ENCODE data around the gene TMCO1.
"Not testable (repeated sequence)": the region's sequence is repeated elsewhere in the genome, so short reads cannot be mapped to it uniquely, and the experiment has no call there.

The TMCO1 gene, protein sequence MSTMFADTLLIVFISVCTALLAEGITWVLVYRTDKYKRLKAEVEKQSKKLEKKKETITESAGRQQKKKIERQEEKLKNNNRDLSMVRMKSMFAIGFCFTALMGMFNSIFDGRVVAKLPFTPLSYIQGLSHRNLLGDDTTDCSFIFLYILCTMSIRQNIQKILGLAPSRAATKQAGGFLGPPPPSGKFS

DNA sequence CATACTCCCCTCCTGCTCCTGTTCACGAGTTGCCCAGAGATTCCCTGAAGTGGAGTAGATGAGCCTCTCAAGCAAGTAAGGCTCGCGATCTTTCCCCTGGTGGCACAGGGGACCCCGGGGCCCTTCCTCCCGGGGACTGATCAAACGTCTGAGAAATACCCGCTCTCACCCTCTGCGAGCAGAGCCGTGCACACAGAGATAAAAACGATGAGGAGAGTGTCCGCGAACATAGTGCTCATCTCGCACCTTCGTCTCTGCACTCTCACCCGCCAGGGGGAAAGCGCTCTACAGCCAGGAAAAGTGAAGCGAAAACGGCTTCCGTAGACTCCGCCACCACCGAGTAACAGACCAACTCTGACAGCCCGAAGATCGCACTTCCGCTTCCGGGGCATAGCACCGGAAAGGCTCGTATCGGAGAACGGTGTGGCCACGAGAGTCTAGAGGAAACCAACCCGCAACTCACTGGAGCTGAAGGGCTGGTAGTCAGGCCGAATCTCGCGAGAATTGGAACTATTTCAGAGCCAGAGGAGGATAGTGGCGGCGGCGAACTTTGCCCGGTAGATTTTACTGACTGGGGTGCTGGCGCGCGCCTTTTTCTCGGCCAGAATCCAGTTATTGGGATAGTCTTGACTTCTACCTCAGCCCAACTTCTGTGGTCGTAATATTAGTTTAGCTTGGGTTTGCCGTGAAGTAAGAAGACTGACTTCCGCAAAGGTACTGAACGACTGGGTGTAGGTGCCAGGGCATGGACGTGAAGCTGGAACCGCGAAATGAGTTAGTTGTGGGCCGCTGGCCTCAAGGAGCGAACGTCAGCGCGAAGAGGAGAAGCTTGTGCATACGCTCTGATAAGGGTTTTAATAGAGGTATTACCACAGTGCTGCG is at the start of gene TMCO1:
TSS of gene TMCO1 (minus strand) at position 356 of the 882 bp plus-strand sequence. CDS start at position 239, 117 bp downstream.
- in situ Hi-C loops (cut with MboI; ENCODE audit: low sequenced_read_pairs): no loop called here

DNA sequence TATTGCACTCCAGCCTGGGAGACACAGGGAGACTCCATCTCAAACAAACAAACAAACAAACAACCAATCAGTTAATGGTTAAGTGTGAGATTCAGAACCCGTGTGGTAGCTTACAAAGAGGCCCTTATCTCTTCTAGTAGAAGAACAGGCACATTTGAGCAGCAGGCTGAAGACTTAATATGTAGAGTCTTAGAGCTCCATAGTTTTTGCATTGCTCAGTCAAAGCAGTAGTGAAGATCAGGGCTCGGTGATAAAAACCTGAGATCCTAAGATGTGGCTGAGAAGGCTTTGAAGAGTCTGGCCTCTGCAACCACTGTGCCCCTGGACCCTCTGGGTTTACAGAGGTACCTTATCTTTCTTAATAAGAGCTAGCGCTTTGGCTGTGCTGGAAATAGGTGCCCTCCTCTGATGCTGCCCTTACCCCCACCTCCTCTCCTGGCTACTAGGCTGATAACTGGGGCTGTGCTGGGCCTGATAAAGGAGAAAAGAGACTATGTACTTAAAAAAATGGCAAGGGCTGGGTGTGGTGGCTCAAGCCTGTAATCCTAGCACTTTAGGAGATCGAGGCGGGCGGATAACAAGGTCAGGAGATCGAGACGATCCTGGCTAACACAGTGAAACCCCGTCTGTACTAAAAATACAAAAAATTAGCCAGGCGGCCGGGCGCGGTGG is 48.3 kb upstream of the TMCO1 start:
- in situ Hi-C loops (cut with MboI; ENCODE audit: low sequenced_read_pairs): no loop called here

GRCh38 chr1:165816157-165816556 is 47.5 kb upstream of the TMCO1 start:
- in situ Hi-C loops (cut with MboI; ENCODE audit: low sequenced_read_pairs): no loop called here

GRCh38 chr1:165815725-165816124 is 47.1 kb upstream of the TMCO1 start:
- in situ Hi-C loops (cut with MboI; ENCODE audit: low sequenced_read_pairs): no loop called here

- in situ Hi-C loops (cut with MboI; ENCODE audit: low sequenced_read_pairs): no loop called here
Measured at GRCh38 chr1:165807613-165808012, 38.9 kb upstream of the TMCO1 start.

DNA sequence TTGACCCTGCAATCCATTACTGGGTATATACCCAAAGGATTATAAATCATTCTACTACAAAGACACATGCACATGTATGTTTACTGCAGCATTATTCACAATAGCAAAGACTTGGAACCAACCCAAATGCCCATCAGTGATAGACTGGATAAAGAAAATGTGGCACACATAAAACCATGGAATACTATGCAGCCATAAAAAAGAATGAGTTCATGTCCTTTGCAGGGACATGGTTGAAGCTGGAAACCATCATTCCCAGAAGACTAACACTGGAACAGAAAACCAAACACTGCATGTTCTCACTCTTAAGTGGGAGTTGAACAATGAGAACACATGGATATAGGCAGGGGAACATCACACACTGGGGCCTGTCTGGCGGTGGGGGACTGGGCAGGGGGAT is 35.8 kb upstream of the TMCO1 start:
- in situ Hi-C loops (cut with MboI; ENCODE audit: low sequenced_read_pairs): not testable (repeated sequence)

DNA sequence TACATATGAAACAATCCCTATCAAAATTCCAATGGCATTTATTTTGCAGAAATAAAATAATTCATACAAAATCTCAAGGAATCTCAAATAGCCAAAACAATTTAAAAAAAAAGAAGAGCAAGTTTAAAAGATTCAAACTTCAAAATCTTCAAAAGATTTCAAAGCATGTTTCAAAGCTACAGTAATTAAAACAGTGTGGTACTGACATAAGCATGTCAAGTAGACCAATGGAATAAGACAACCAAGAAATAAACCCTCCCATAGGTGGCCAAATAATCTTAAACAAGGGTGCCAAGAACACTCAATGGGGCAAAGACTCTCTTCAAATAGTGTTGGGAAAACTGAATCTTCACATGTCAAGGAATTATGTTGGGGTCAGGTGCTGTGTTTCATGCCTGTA is 30.7 kb upstream of the TMCO1 start:
- in situ Hi-C loops (cut with MboI; ENCODE audit: low sequenced_read_pairs): no loop called here

DNA sequence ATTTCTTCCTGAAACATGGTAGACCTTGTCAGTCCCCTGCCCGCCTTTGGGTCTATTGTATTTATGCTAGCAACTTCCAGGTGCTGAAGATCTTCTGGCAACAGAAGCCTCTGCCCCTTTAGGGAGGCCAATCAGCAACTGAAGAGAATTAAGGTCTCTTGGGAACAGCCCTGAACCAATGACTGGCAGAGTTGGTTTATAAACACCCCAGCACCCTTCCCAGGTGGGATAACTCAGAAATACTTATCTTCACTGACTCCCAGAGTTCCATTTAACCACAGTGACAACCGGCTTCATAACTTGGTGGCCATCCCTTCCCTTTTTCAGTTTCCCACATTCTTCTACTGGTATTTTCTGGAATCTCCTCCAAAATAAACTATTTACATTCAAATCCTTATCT is 27.2 kb upstream of the TMCO1 start:
- in situ Hi-C loops (cut with MboI; ENCODE audit: low sequenced_read_pairs): no loop called here

DNA sequence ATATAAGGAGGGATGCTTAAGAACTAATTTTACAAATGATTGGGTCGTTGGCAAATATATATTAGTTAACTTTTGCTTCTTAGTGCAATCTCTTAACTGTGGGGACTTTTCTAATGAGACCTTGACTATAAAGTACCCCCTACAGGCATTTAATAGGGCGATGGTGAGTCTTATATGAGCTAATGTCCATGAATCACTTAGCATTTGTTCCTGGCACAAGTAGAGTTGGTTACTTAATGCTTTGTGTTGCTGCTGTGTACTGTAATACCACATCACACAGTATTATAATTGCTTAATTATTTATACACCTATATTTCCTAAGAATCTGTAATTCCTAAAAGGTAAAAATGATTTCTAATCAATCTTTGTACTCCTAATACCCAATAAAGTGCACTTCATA is 25.3 kb upstream of the TMCO1 start:
- in situ Hi-C loops (cut with MboI; ENCODE audit: low sequenced_read_pairs): no loop called here

- in situ Hi-C loops (cut with MboI; ENCODE audit: low sequenced_read_pairs): no loop called here
Measured at GRCh38 chr1:165787741-165788140, 19.1 kb upstream of the TMCO1 start.

DNA sequence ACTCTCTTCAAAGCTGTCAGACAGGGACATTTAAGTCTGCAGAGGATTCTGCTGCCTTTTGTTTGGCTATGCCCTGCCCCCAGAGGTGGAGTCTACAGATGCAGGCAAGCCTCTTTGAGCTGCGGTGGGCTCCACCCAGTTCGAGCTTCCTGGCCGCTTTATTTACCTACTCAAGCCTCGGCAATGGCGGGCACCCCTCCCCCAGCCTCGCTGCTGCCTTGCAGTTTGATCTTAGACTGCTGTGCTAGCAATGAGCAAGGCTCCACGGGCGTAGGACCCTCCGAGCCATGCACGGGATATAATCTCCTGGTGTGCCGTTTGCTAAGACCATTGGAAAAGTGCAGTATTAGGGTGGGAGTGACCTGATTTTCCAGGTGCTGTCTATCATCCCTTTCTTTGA is 14.9 kb upstream of the TMCO1 start:
- in situ Hi-C loops (cut with MboI; ENCODE audit: low sequenced_read_pairs): not testable (repeated sequence)

- in situ Hi-C loops (cut with MboI; ENCODE audit: low sequenced_read_pairs): not testable (repeated sequence)
Measured at GRCh38 chr1:165778197-165778596, 9.5 kb upstream of the TMCO1 start.

GRCh38 chr1:165773324-165773965 is 4.8 kb upstream of the TMCO1 start:
- in situ Hi-C loops (cut with MboI; ENCODE audit: low sequenced_read_pairs): no loop called here

DNA sequence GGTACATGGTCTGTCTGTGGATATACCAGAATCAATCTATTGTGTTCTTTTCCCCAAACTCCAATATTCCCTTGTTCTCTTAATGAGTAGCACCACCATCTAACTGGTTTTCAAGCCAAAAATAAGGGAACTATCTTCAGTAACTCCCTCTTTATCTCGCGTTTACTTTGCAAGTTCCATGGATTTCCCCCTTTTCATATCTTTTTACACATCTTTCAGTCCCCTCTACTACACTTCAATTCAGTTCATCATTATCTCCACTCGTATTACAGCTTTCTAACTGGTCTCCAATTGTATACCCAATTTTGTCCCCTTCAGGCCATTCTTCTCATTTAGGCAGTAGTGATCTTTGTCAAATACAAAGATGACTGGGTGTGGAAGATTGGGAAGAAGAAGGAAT is 4.1 kb upstream of the TMCO1 start:
- in situ Hi-C loops (cut with MboI; ENCODE audit: low sequenced_read_pairs): no loop called here

- in situ Hi-C loops (cut with MboI; ENCODE audit: low sequenced_read_pairs): no loop called here
Measured at GRCh38 chr1:165764277-165764676, 4.4 kb downstream of the TMCO1 start.

DNA sequence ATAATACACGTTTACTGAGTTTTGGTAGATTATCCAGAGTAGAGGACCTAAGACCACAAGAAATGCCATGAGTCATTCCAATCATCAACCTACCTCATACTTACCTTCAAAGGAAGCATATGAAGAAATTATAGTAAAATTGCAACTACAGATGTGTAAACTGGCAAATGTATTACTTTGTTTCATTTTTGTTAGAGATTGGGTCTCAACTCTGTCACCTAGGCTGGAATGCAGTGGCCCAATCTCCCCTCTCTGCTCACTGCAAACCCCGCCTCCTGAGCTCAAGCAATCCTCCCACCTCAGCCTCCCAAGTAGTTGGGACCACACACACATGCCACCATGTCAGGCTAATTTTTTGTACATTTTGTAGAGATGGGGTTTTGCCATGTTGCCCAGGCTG is 5.2 kb downstream of the TMCO1 start:
- in situ Hi-C loops (cut with MboI; ENCODE audit: low sequenced_read_pairs): no loop called here

- in situ Hi-C loops (cut with MboI; ENCODE audit: low sequenced_read_pairs): no loop called here
Measured at GRCh38 chr1:165762725-165763124, 5.9 kb downstream of the TMCO1 start.

DNA sequence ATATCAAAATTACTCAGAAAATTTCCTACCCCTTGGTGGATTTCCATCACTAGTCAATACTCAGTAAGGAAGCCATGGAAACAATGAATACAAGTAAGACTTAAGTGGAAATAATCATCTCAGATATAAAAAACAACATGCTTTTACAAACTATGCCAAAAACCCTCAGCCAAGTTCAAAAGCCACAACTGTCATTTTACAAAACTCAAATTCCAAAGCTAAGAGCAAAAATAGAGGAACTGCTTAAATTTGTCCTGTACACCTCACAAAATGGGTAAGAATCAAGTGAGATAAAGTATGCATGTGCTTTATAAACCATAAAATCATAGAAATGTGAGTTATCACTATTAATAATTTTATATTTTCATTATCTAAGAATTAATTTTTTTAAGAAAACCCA is 9.6 kb downstream of the TMCO1 start:
- in situ Hi-C loops (cut with MboI; ENCODE audit: low sequenced_read_pairs): no loop called here

- in situ Hi-C loops (cut with MboI; ENCODE audit: low sequenced_read_pairs): no loop called here
Measured at GRCh38 chr1:165755393-165756010, 13.2 kb downstream of the TMCO1 start.

GRCh38 chr1:165753934-165754333 is 14.7 kb downstream of the TMCO1 start:
- in situ Hi-C loops (cut with MboI; ENCODE audit: low sequenced_read_pairs): no loop called here

- in situ Hi-C loops (cut with MboI; ENCODE audit: low sequenced_read_pairs): no loop called here
Measured at GRCh38 chr1:165748550-165748949, 20.1 kb downstream of the TMCO1 start.
